Activated CD4-positive, CD25-positive, alpha-beta regulatory T cell treated with anti-CD3 and anti-CD28 coated beads, Interleukin-2, amount 50 U/mL, for 24 hours (primary cell): ENCODE measurements around the gene SUMF1.

Experiments
- ATAC-seq, 2 donors: fragments of 150-1000 bp; cut with Tn5 transposase; one replicate each; pipeline ENCODE4 v1.10.0; 2021; ENCODE audit warnings: mild to moderate bottlenecking in 1 of 2, moderate library complexity in 1 of 2

Gene SUMF1

DNA sequence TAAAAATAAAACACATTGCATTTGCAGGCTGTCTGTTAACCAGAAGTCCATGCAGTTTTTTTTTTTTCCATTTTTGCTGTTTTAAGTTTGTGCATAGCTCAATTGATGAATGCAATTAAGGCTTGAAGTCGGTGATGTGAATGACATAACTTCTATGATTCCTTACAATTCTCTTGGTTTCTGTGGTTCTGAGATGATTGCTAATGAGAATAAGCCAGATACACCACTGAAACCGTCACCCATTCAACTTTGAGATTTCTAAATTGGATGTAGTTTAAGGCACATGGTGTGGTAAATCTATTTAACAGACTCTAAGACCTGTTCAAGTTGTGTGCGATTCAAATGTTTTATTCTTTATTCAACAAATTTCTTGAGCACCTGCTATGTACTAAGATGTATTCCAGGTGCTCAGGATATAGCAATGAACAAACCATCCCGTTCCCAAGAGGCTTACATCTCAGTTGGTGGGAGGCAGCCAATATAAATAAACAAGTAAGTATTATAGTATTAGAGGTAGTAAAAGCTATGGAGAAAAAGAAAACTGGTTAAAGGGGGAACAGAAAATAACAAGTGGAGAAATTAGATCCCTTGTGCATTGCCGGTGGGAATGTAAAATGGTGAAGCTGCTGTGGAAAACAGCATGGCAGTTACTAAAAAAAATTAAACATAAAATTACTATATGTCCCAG is 30.1 kb upstream of the SUMF1 start:
- ATAC-seq = no peak

DNA sequence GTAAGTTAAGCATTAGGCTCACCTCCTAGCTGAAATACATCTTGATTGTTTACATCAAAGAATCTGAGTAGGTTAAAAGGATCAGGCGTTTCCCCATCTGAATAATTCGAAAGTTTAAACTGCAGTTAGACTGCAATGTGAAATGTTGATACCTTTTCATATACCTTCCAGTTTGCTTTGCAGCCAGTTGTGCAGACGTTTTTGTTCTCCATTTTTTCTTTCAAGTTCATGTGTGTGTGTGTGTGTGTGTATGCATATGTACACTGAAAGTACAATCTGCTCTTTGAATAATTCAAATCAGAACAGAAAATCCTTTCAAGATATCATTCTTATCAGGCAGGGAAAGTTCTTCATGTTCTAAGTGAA is 29.0 kb upstream of the SUMF1 start:
- no peak for ATAC-seq

DNA sequence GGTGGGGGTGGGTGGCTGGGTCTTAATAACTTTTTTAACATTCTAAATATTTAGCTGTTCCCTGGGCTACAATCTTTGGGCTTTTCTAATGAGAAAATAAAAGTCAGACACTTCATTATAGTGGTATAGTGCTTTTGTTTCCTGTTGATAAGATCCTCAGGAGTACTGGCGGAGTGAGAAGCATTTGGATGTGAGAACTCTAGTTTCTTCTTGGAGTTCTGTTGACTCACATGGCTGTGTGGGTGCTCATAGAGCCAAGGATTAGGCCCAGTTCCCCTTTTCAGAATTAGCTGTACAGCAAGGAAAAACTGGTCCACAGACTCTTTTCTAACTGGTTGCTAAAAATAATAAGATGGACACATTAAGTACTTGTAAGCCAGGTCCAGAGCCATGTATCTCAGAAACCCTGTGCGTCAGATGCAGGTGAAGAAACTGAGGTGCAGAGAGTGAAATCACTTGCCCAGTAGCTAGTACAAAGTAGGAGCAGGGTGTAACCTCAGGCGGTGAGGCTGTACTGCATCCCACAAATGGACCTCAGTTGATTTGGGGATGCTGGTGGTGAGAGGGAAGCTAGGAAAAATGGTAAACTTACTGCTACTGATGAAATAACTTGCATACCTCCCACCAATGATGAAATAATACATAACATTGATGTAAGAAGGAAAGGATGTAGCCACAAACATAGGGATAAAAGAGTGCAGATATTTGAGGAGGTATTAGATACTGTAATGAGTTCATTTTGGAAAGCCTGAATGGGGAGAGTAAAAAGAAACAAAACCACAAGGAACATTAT is 28.4 kb upstream of the SUMF1 start:
- no peak for ATAC-seq

DNA sequence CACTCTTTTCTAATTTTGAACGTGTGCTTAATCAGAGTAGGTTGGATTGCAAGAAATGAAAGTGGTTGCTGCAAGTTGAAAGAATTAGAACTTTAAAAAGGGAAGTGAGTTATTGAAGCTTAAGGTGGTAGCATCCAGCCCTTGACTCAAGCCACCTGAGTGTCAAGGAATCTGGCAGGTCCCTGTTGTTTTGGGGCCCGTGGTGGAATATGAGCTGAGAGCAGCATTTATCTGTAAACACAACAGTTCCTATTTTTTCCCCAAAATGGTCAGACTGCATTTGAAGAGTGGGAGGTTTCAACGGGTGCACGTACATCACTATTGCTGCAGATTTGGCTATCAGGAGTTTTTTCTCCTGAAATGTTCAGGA is 27.8 kb upstream of the SUMF1 start:
- no peak for ATAC-seq

DNA sequence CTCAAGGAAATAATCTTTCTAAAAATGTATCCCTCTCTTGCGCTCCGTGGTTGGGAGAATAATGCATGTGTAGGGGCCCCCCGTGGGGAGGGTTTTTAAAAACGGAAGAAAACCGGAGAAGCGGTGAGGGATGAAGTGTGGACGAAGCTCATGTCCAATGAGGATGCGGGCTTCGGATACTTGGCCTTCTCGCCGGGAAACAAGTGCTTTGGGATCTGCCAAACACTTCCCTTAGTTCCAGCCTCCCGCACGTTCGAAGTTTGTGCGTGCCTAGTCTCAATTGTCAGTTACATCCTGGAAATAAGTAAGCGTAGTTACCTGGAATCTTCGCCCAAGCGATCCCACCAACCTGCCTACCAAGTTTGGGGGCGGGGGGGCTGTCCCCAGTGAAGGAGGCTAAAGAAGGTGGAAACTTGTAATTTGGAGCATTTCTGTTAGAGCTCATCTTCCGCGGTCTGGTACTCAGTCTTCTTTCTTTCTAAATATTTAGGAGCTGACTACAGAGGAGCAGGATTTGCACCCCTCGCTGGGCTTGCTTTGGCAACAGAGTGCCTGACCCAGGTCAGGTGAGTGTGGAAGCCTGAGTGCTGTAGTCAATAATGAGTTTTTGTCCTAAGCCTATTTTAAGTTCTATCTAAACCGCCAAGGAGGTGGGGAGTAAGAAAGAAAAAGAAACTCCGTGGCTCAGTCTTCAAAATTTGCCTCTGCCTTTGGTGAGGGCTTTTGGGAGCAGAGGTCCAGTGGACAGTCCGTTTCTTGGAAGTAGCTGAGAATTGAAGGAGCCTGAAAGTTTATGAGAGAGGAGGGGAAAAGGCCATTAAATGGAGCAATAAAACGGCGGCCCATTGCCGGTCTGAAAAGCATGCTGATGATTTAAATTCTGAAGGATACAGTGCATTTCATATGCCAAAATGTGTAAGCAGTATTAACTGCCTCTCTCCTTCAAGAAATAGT is 27.1 kb upstream of the SUMF1 start:
- no peak for ATAC-seq

DNA sequence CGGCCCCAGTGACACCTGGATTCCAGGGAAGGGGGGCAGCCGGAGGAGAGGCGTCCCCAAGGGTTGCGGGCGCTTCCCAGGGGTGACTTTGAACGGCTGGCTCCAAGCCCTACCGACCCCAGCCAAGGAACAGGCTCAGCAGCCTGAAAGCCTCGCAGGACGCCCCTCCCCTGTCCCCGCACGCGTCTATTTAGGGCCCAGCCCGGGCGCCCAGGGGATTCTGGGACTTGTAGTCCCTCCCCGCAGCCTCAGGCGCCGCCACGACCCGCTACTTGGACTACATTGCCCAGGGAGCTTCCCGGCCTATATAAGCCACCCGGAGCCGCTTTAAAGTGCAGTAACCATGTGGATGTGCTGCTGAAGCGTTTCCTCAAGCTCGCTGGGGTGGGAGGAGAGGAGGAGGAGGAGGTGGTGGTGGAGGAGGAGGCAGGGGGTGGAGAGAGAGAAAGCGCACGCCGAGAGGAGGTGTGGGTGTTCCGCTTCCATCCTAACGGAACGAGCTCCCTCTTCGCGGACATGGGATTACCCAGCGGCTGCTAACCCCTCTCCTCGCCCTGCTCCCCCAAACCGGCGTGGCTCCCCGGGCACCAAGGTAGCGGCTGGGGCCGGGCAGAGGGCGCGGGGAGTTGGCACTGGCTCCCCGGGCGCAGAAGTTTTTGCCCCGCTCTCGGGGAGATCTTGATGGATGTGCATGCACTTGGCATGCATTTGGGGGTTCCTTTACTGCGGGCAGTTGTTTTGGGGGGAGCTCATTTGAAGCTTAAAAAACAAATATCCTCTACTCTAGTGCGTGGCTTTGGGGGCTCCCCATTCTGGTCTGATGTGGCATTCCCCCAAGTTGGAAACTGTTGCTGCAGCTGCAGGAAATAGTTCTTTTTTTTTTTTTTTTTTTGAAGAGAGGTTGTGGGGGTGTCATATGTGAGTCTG is 26.2 kb upstream of the SUMF1 start, which contains the start of gene ITPR1:
Gene ITPR1 (plus strand): TSS at position 335 of the 927 bp plus-strand sequence. CDS start 23,144 bp downstream, outside the sequence.
- ATAC-seq = peak; percentile 95 to 96

DNA sequence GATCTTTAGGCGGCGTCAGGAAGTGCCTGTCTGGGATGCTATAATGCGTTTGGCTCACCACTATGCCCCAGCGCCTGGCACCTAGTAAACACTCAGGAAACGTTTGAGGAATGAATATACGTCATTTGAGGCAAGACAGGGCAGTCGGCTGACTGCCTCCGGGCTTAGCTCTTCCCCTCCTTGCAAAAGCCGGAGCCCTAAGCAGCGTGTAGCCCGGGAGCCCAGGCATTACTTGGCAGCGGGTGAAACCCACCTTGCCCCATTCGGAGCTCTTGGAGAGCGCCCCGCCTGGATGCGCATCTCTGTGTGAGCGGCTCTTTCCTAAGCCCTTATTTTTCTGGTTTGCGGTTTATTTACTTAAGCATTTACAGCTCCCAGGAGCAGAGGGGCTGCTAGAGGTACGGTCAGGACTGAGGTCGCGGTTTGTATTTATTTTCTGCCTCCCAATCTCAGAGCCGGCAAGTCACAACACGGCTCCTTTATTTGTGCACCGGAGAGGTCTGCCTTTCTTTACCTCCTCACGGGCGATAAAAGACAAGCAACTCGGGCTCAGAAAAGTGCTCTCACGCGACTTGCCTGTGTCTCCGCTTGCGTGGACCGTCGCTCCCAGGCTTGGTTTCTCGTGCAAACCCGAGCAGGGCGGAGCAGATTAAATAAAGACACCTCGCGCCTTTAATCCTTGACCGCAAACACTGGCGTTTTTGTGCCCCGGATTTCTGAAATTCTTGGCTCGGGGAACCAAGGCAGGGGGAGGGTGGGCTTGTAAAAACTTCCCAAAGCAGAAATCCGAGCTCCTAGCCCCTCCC is 25.3 kb upstream of the SUMF1 start:
- peak; percentile 11 to 22 for ATAC-seq

DNA sequence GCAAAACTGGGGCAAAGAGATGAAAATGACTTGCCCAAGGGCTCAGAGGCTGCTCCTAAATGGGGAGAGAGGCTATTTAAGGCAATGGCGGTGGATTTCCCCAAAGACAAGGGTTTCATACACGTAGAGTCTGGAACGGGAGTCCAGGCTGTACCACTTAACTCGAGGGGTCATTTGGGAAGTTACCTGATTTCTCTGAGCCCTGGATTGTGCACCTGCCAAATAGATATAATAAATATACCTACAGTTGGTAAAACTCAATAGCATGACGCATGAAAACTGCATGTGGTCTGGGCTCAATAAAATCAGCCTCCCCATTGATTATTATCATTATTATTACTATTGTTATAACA is 24.8 kb upstream of the SUMF1 start:
- no peak for ATAC-seq

DNA sequence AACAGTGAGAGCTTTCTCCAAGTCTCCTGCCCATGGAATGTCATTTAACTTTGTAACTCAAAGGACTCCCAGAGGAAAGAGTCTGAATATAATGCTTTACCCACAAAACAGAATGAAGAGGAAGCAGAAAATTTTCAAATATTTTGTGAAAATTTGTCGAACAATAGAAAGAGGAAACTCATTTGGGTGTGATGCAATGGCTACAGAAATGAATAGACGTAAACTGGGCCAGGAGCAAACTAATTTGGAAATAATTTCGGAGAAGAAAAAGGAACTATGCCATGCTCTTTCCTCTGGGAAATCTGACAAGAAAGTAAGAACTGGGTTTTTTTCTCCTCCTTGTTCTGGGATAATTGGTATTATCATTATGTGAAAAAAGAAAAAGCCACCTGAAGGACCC is 11.2 kb upstream of the SUMF1 start:
- no peak for ATAC-seq

DNA sequence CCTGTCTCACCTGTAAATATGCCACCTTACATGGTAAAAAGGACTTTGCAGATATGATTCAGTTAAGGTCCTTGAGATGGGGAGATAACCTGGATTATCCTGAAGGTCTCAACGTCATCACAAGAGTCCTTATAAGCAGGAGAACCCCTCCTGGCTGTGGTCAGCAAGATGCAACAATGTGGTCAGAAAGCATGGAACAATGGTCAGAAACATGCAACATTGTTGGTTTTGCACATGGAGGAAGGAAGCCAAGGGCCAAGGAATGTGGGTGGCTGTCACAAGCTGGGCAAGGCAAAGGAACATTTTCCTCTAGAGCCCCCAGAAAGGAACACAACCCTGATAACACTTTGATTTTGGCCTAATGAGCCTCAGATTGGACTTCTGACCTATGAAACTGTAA is 9.4 kb upstream of the SUMF1 start:
- ATAC-seq = no peak

DNA sequence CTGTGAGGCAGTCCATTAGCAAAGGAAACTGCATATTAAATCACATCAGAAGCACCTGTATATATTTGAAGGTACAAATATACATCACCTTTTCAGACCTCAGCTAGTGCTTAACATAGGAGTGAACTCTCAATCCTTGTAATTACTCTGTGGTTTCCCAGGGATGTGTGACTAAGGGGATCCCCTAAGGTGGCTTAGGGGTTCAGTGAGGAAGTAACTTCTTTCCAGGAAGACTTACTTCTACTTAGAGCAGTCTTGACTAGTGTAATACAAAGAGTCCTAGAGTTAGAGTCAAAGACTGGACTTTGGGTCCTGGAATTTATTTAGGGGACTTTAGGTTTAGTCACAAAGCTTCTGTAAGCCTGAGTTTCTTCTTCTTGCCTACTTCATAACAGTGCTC is 8.7 kb upstream of the SUMF1 start:
- ATAC-seq = no peak

DNA sequence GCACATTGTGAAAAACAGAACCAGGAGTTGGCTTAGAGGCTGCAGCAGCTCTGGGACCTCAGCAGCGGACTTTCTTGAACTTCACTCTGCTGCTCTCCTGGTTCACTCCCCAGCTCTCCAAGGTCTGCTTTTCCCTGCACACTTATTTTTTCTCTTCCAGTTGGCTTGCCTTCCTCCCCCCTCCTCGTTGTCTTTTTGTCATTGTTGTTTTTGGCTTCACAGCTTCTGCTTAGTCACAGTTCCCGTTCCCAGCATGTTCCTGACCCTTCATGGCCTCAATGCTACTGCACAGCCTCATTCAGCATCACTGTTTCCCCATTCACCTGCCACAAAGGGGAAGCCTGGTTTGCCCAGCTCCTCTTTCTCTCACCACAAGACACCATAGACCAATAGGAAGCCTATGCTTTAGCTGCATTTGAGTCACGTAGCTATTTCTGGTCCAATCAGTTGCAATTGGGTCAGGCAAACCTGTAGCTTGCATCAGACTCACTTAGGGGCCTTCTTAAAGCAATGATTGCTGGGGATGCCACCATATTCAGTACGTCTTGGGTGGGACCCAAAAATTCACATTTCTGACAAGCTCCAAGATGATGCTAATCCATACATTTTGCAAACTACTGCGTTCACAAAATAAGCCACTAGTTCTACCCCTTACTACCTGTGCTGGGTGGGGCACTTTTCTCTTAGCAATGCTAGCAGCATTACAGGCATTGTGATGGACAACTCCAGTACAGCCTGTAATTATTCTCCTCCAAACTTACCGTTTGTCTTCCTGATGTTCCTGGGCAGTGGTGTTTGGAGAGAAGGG is 7.8 kb upstream of the SUMF1 start:
- peak; percentile 63 to 71 for ATAC-seq

DNA sequence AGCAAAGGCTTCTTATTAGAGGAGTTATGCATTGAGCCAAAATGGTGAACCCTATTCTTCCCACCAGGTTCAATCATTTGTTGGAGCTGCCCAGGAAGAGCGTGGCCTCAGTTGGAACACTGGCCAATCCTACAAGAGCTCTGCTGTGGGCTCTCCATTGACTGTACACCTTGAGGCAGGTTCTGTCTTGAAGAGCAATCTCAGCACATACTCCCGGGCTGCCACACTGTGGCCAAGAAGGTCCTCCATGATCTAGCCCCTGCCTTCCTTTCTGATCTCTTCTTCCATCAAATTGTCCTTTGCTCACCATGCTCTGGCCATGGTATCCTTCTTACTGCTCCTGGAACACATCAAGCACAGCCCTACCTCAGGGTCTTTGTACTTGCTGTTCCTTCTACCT is 5.7 kb upstream of the SUMF1 start:
- no peak for ATAC-seq

DNA sequence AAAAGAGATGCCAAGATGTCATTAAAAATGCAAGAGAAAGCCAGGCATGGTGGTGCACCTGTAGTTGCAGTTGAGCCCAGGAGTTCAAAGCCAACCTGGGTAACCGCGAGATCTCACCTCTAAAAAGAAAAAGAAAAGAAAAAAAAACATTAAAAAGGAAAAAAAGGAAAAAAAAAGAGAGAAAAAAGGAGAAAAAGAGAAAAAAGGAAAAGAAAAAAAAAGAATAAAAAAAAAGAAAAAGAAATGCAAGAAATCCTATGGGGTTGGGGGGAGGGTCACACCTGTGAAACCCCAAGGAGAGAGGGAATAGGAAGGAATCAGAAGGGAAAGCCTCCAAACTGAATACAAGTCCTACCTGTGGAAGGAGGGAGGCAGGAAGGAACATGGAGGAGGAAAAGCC is 5.2 kb upstream of the SUMF1 start:
- ATAC-seq = no peak

DNA sequence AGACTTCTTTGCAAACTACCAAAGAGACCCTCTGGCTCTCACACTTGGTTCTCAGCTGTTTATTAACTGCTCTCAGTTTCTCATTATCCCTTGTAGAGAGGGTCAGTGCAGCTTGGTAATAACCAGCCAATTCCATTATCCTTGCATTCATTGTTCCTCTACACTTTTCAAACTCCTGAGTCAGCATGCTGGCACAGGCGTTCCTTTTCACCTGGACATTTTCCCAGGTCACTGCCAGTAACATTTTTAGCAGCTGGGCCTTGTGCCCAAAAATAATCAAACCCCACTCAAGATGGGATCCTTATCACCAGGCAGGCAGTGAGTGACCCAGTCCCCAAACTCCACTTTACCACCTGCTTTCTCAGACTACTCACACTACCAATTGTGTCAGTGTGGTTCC is 4.8 kb upstream of the SUMF1 start:
- ATAC-seq = no peak

DNA sequence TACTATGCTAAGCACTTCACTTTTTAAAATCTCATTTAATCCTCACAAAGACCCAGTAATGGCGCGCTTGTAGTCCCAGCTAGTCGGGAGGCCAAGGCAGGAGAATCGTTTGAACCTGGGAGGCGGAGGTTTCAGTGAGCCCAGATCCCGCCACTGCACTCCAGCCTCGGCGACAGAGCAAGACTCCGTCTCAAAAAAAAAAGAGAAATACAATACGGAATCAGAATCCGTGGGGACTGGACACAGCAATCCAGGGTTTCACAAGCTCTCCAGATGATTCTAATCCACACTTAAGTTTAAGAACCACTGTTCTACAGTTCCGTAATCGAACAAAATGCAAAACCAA is 426 bp upstream of the SUMF1 start:
- no peak for ATAC-seq

DNA sequence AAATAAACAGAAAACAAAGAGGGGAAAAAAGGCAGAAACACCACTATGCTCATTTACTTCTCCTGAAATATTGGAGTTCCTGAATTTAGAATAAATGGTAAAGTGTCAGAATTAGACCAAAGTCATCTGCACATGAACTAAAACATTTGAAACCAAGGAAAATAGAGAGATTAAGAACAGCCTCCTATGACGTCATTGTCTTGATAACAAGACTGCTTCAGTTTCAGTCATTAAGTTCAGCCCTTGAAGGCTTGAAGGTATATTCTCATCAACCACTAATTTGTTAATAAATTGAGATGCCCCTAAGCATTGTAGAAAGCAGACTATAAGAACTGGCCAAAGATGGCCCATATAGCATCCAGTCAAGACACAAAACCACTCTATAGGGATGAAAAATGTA is 2.5 kb downstream of the SUMF1 start:
- no peak for ATAC-seq

DNA sequence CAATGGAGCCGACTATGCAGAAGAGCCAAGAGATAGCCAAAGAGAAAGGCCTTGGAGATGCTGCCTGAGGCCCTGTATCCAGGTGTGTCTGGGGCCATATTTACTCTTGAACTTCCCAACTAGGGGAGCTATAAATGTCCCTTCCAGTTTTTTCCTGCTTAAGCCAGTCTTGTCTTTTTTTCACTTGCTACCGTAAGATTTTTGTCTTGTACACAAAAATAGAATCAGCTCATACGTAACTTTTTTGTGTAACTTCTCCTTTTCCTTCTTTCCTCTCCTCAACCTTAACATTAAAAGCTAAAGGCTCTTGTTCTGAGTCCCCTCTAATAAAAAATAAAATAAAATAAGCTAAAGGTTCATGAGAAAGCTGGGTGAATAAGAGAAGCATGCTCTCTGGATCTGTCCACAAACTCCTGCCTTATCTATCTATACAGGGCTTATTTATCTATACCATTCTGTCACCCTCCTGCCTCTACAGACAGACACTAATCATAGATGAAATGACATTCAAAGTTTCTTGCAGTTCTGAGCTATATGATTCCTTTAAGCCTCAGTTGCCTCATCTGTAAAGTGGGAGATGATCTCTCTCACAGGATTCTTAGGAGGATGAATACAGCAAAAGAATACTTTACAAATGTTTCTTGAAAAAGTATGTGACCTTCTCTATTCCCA is 4.6 kb downstream of the SUMF1 start:
- no peak for ATAC-seq

DNA sequence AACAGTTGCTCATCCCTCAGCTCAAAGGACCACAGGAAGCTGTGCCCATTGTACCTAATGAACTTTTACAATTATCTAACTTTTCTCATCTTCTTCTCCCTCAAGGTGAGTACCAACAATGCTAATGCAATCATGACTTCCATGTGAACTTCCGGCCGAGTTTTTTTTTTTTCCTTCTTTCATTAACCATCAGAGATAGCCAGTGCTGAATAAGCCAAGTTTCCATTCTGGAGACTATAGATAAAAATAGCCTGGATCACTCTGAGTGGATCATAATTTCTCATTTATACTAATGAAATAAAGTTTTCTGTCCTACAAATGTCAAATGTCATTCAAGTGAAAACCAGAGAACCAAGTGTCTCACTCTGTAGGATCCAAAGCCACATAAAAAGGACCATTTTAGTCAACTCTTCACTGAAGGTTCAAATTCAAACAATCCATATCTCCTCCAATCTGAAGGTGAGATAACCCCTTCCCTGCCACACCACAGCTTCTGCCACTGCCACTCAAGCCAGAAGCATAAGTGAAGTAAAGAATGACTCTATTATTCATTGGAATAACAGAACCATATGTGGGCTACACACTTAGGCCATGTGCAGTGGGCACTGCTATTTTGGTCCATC is 5.5 kb downstream of the SUMF1 start:
- ATAC-seq = no peak

DNA sequence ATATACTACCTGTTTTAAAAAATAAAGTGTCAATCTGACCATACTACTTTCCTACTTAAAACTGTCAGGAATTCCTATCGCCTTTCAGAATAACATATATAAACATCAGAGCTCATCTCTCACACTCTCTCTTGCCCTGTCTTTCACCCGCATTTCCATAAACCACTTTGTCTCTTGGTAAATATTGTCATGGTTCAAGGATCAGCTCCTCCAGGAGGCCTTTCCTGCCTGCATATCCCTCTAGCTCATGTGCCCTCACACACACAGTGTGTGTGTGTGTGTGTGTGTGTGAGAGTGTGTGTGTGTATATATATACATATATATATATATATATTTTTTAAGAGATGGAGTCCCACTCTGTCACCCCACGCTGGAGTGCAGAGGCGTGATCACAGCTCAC is 6.7 kb downstream of the SUMF1 start:
- ATAC-seq = no peak
